H1 (cell line): ENCODE measurements around the gene ALK.

Experiments
- CEBPB ChIP-seq: IDR thresholded peaks from 2 replicates; pipeline ENCODE4 v1.6.1; 2012; ENCODE audit warnings: low read depth, low read length
- CREB1 ChIP-seq: IDR thresholded peaks from 2 replicates; pipeline ENCODE4 v1.6.1; 2012; ENCODE audit warnings: inconsistent platforms
- CTCF ChIP-seq, 3 experiments: IDR thresholded peaks; 1 replicate in 2 of 3; 2 replicates in 1 of 3; pipeline versions ENCODE4 v1.5.1 to v1.6.1; 2011; ENCODE audit warnings: low read length in 3 of 3, mild to moderate bottlenecking in 3 of 3, inconsistent platforms in 2 of 3, low read depth in 1 of 3, moderate library complexity in 1 of 3; ENCODE audit not compliant: insufficient read depth in 1 of 3; ENCODE audit errors: control extremely low read depth in 1 of 3
- EZH2 ChIP-seq: fragments of 200-600 bp; sonication (generic); IDR thresholded peaks from 2 replicates; pipeline ENCODE4 v1.7.1; 2012; ENCODE audit warnings: low read depth, mild to moderate bottlenecking, moderate library complexity, low read length, inconsistent platforms; ENCODE audit not compliant: severe bottlenecking
- POLR2A ChIP-seq, 2 experiments: IDR thresholded peaks; 1 replicate in 1 of 2; 2 replicates in 1 of 2; pipeline ENCODE4 v1.6.1; 2011; ENCODE audit warnings: low read depth in 2 of 2, low read length in 2 of 2, mild to moderate bottlenecking in 2 of 2; ENCODE audit errors: control extremely low read depth in 1 of 2
- RNF2 ChIP-seq: fragments of 200-900, 300-1000 bp; sonication (generic); IDR thresholded peaks from 2 replicates; pipeline ENCODE4 v1.7.1; 2016; ENCODE audit warnings: borderline replicate concordance, low read depth, mild to moderate bottlenecking, antibody characterized with exemption, low read length; ENCODE audit not compliant: poor library complexity, severe bottlenecking; ENCODE audit errors: missing control alignments
- SRF ChIP-seq: IDR thresholded peaks from 2 replicates; pipeline ENCODE4 v1.6.1; 2011; ENCODE audit warnings: mild to moderate bottlenecking, low read depth, low read length, moderate library complexity
- TCF12 ChIP-seq: IDR thresholded peaks from 2 replicates; pipeline ENCODE4 v1.6.1; 2011; ENCODE audit warnings: low read depth, mild to moderate bottlenecking, low read length
- ZNF274 ChIP-seq: IDR thresholded peaks from 2 replicates; pipeline ENCODE4 v1.7.0; 2012; ENCODE audit warnings: low read length, borderline replicate concordance; ENCODE audit errors: extremely low read depth

- TF ChIP-seq POLR2A (IDR thresholded peaks at IDR 0.05; ENCODE audit: control extremely low read depth in 1 of 2, low read depth in 2 of 2, low read length in 2 of 2) (no peak), CTCF (IDR thresholded peaks at IDR 0.05; ENCODE audit: control extremely low read depth in 1 of 3, insufficient read depth in 1 of 3, low read depth in 1 of 3, low read length in 3 of 3) (no peak), RNF2 (no peak), CREB1 (no peak), SRF (no peak), CEBPB (no peak), EZH2 (no peak), ZNF274 (no peak), TCF12 (no peak)
Measured at GRCh38 chr2:29284671-29285070, 636.7 kb downstream of the ALK start.
